Testis (tissue), 3 donors: Measurements from ENCODE around the gene LILRB2. TPM values are rescaled to one million over a fixed set of nuclear protein-coding genes. Genes with fewer than 3 reads are reported as not detected.

Source experiments
- DNase-seq: peaks from one replicate; pipeline ENCODE4 v3.0.0-alpha.2; 2019
- H3K27ac ChIP-seq, 2 donors: fragments of 200-600 bp; sonication (generic); one replicate each; pipeline ENCODE4 v1.5.1; 2019
- H3K27me3 ChIP-seq: fragments of 200-600 bp; sonication (generic); one replicate; pipeline ENCODE4 v1.5.1; 2019
- H3K36me3 ChIP-seq: fragments of 200-600 bp; sonication (generic); one replicate; pipeline ENCODE4 v1.5.1; 2017; ENCODE audit warnings: low read depth; ENCODE audit errors: missing control alignments
- H3K4me1 ChIP-seq: fragments of 200-600 bp; sonication (generic); one replicate; pipeline ENCODE4 v1.5.1; 2019
- H3K4me3 ChIP-seq, 2 donors: fragments of 200-600 bp; sonication (generic); one replicate each; pipeline ENCODE4 v1.5.1; 2017 to 2019
- H3K9me3 ChIP-seq: fragments of 200-600 bp; sonication (generic); one replicate; pipeline ENCODE4 v1.5.1; 2017
- CTCF ChIP-seq, 3 experiments: fragments of 450-650 bp in 2 of 3; fragments of 200-600 bp in 1 of 3; sonication (generic) in 1 of 3; IDR thresholded peaks; one replicate each; pipeline ENCODE4 v1.5.1; 2016 to 2019; ENCODE audit warnings: antibody characterized with exemption in 3 of 3, mild to moderate bottlenecking in 2 of 3, moderate library complexity in 1 of 3
- POLR2A ChIP-seq: fragments of 450-650 bp; IDR thresholded peaks from one replicate; pipeline ENCODE4 v1.6.1; 2017; ENCODE audit warnings: antibody characterized with exemption, mild to moderate bottlenecking, moderate library complexity
- WGBS, 2 donors: methylation state at CpG; one replicate each; pipeline ENCODE4 v1.1.5; 2018; 5-methylcytosine and 5-hydroxymethylcytosine counted together
- intact Hi-C: fragments of 100-400 bp; cut with DNase I; formaldehyde crosslinking; loops from one replicate; pipeline ENCODE4 v1.15.1; 2023; ENCODE audit warnings: low total_unique reads
- polyA plus RNA-seq: library from polyadenylated mRNA; stranded (reverse); fragments of 350-450 nt; fragmentation: Illumina TruSeq; extraction: RNeasy Lipid Tissue Mini Kit (QIAGEN cat#74804); gene quantifications from one replicate; pipeline ENCODE4 v1.2.3, GENCODE V29; 2014; ENCODE audit warnings: low read depth, low replicate concordance; ENCODE audit not compliant: insufficient read depth
- total RNA-seq, 2 donors: library from RNA; depleted of rRNA; stranded (reverse); fragments of >200 nt; gene quantifications; one replicate each; pipeline ENCODE4 v1.2.3, GENCODE V29; 2016

The LILRB2 gene
- total and polyA plus RNA-seq, 3 donors from 2014 or later = 0.71 to 3.0 (median 0.99) TPM

DNA sequence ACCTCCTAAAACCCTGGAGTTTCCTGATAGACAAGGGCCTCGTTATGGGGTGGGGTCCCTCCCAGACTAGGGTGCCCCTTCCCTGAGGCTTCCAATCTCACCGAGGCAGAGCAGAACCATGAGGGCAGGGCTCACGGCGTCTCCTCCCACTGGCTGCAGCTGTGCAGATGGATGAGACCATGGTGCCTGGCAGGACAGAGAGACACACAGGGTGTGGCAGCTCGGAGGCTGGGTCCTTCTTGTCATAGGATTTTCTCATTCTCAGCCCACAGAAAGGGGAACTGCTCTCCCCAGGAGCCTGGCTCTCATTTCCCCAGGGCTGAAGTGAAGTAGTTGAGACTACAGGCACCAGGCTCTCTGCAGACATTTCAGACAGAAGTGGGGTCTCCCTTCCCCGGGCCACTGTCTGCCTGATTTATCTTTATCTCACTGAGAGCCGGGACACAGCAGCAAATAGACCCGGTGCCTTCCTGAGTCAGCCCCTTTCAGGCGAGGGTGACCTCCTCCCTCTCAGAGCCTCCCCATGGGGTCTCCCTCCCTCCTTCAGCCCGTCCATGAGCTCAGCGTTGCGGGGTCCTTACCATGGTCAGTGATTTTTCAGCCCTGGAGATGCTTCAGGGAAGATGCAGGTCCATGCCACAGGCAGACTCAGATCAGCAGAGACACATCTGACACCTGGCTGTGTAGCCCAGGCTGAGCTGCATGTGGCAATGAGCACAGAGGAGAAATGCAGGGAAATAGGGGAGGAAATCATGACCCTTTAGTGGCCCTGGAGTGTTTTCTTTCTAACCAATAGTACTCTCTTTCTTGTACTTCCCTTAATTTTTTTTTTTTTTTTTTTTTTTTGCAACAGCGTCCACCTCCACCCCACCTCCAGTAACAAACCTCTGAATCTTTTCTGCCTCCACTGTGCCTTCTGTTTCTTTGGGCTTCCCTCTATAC lies 31.8 kb upstream of the LILRB2 start, which contains the start of gene LILRA5:
TSS of gene LILRA5 (minus strand) at position 731 of the 942 bp plus-strand sequence. CDS start at position 584, 147 bp downstream.
- Histone ChIP-seq H3K27ac (no peak within 1 kb of the TSS), H3K4me1 (no peaks in the 10 kb centered on the region), H3K36me3 (no peaks in the 10 kb centered on the region), H3K4me3 (no peak within 1 kb of the TSS), H3K27me3 (no peaks in the 10 kb centered on the region), H3K9me3 (no peaks in the 10 kb centered on the region)
- WGBS, 2 donors = 40 to 66% methylated on average over 7 to 13 of the region's 13 CpGs
- intact Hi-C loops = no loop called here
- TF ChIP-seq POLR2A (no peak), CTCF (IDR thresholded peaks at IDR 0.05) (no peak)
- no peak for DNase-seq

DNA sequence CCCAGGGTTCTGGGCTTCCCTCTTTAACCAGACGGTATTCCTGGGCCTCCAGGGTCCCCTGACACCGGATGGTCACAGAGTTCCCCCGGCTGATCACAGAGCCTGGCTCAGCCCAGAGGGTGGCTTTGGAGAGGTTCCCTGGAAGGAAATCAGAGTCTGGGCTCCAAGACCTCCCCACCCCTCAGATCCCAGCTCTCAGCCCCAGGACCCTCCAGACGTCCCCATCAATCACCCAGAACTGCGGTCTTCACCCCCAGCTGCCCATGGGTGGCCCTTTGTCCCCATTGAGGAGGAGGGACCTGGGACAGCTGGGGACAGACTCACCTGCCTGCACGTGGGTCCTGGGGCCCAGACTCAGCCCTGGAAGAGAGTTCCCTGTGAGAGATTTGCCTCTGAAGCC lies 31.1 kb upstream of the LILRB2 start:
- no peak for DNase-seq
- Histone ChIP-seq H3K9me3 (no peaks in the 10 kb centered on the region), H3K27me3 (no peaks in the 10 kb centered on the region), H3K27ac (no peak overlapping the region), H3K36me3 (no peaks in the 10 kb centered on the region), H3K4me3 (no peak overlapping the region), H3K4me1 (no peaks in the 10 kb centered on the region)
- 74 to 81% methylated on average over 5 to 6 of the region's 6 CpGs for WGBS, 2 donors
- TF ChIP-seq CTCF (IDR thresholded peaks at IDR 0.05) (no peak), POLR2A (no peak)
- intact Hi-C loops = no loop called here

- H3K27ac ChIP-seq = no peak overlapping the region
- H3K36me3 ChIP-seq = no peaks in the 10 kb centered on the region
- TF ChIP-seq CTCF (IDR thresholded peaks at IDR 0.05) (no peak), POLR2A (no peak)
- H3K27me3 ChIP-seq = no peaks in the 10 kb centered on the region
- H3K4me3 ChIP-seq = no peak overlapping the region
- H3K4me1 ChIP-seq = no peaks in the 10 kb centered on the region
- 68% methylated on average over 5 of the region's 5 CpGs; no CpG with 5 or more reads in 1 of the 2 donors for WGBS, 2 donors
- H3K9me3 ChIP-seq = no peaks in the 10 kb centered on the region
- no peak for DNase-seq
- intact Hi-C loops = no loop called here
Observed at GRCh38 chr19:54311486-54311885, 30.6 kb upstream of the LILRB2 start.

DNA sequence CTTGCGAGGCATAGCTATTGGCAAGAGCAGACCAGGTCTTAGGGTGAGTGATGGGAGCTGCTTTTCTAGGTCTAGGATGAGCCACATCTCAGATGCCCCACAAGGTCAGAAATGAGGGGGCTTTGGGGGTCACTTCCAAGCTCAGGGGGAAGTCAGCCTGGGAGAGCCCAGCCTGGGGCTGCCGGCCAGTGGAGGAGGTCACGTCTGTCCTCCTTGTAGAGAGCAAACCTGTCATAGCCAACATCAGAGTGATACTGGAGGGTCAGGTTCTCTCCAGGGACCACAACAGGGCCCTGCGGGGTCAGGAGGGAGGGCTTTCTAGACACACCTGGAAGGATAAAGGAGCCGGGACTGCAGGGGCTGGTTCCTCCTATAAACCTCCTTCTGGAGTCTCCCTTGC lies 29.6 kb upstream of the LILRB2 start:
- TF ChIP-seq POLR2A (no peak), CTCF (IDR thresholded peaks at IDR 0.05) (no peak)
- H3K4me1 ChIP-seq = no peaks in the 10 kb centered on the region
- no peaks in the 10 kb centered on the region for H3K27me3 ChIP-seq
- no peak overlapping the region for H3K27ac ChIP-seq
- no peak for DNase-seq
- no peaks in the 10 kb centered on the region for H3K36me3 ChIP-seq
- intact Hi-C loops = no loop called here
- WGBS, 2 donors = 70 to 76% methylated on average over 5 of the region's 5 CpGs
- no peak overlapping the region for H3K4me3 ChIP-seq
- no peaks in the 10 kb centered on the region for H3K9me3 ChIP-seq
